Adrenal gland (tissue), 12 donors: ENCODE data around the gene MTMR12. TPM values are rescaled to one million over a fixed set of nuclear protein-coding genes. Genes with fewer than 3 reads are reported as not detected.

ENCODE experiments used
- DNase-seq, 7 donors: peaks; one replicate each; pipeline ENCODE4 v3.0.0-alpha.2; 2019 to 2020
- H3K27ac ChIP-seq, 5 donors: fragments of 200-600 bp; sonication (generic) in 4 of 5; 1 replicate in 3 of 5; 2 replicates in 2 of 5; pipeline versions ENCODE4 v1.5.1 to v1.8.0; 2016 to 2020; ENCODE audit warnings: mild to moderate bottlenecking in 1 of 5
- H3K27me3 ChIP-seq: fragments of 200-600 bp; 2 replicates; pipeline ENCODE4 v1.8.0; 2021
- H3K36me3 ChIP-seq, 2 donors: fragments of 200-600 bp; replicated peaks in 1 of 2; 1 replicate in 1 of 2; 2 replicates in 1 of 2; pipeline versions ENCODE4 v1.5.1 to v1.8.0; 2018 to 2022
- H3K4me1 ChIP-seq, 2 donors: fragments of 200-600 bp; replicated peaks in 1 of 2; 1 replicate in 1 of 2; 2 replicates in 1 of 2; pipeline versions ENCODE4 v1.5.1 to v1.8.0; 2018 to 2021
- H3K4me3 ChIP-seq, 4 donors: fragments of 200-600 bp; sonication (generic) in 3 of 4; one replicate each; pipeline ENCODE4 v1.5.1; 2016 to 2018
- H3K9me3 ChIP-seq, 3 donors: fragments of 200-600 bp; sonication (generic) in 1 of 3; replicated peaks in 1 of 3; 1 replicate in 2 of 3; 2 replicates in 1 of 3; pipeline versions ENCODE4 v1.5.1 to v1.8.0; 2016 to 2021
- POLR2A ChIP-seq, 2 donors: fragments of 450-650 bp; IDR thresholded peaks; one replicate each; pipeline ENCODE4 v1.6.1; 2017; ENCODE audit warnings: antibody characterized with exemption in 2 of 2, mild to moderate bottlenecking in 2 of 2, moderate library complexity in 1 of 2
- WGBS, 4 donors: extraction: QIAGEN DNeasy Blood & Tissue Kit in 2 of 4; methylation state at CpG; one replicate each; pipeline versions ENCODE4 v1.1.5 to v1.1.7; 2013 to 2017; 5-methylcytosine and 5-hydroxymethylcytosine counted together
- intact Hi-C, 2 donors: fragments of 100-400 bp; cut with DNase I; formaldehyde crosslinking; loops; one replicate each; pipeline versions ENCODE4 v1.14.1 to v1.15.0; 2022 to 2023
- polyA plus RNA-seq, 3 donors: library from polyadenylated mRNA; stranded (reverse); fragments of 200-250 nt in 2 of 3; fragments of 350-450 nt in 1 of 3; fragmentation: Illumina TruSeq in 1 of 3; extraction: RNeasy Lipid Tissue Mini Kit (QIAGEN cat#74804) in 1 of 3; gene quantifications; one replicate each; pipeline ENCODE4 v1.2.3, GENCODE V29; 2013 to 2014
- total RNA-seq, 9 donors: library from RNA; depleted of rRNA in 4 of 9; stranded (reverse); fragments of >200 nt in 4 of 9; fragments of 120-200 nt in 1 of 9; fragmentation: NEBNext Ultra II Directional in 1 of 9; extraction: Animal tissue kit (Norgen Biotek cat#: 25700) in 1 of 9; gene quantifications; one replicate each; pipeline versions ENCODE4 v1.1.0 to v1.2.4, GENCODE V29; 2013 to 2023
- TF ChIP-seq, protein P1 (sequence below), 6 experiments: fragments of 450-650 bp in 4 of 6; fragments of 200-600 bp in 2 of 6; sonication (generic) in 1 of 6; IDR thresholded peaks; 1 replicate in 5 of 6; 2 replicates in 1 of 6; pipeline versions ENCODE4 v1.5.1 to v1.8.0; 2016 to 2021; ENCODE audit warnings: antibody characterized with exemption in 6 of 6, mild to moderate bottlenecking in 2 of 6, moderate library complexity in 1 of 6
- donor health status: healthy with polysubstance abuse.
- donor health status: Bipolar disorder and iron deficiency.
- donor health status: DM: yes; HTN: yes; CAD: no.
- donor health status: DM: no; HTN: no; CAD: no.
- donor health status: DM: no; HTN: no; CAD: no.
- donor health status: DM: yes; HTN: yes; CAD: no.

MTMR12 gene
- total and polyA plus RNA-seq, 12 donors = 4.5 to 30.7 (median 22.9) TPM

GRCh38 chr5:32326216-32326772 is 13.6 kb upstream of the MTMR12 start:
- no peak for DNase-seq
- intact Hi-C loops = loop anchor here (5.0 to 10.0 kb wide), 2 partner anchors 51 to 94 kb away; no protein-coding TSS in a partner anchor
- Histone ChIP-seq H3K36me3 (no peaks in the 10 kb centered on the region), H3K9me3 (no peaks in the 10 kb centered on the region), H3K27ac (no peak overlapping the region), H3K4me3 (no peak overlapping the region), H3K27me3 (no peaks in the 10 kb centered on the region), H3K4me1 (peaks cover 0 to 4% of the 10 kb centered on the region in 2 donors)
- TF ChIP-seq POLR2A (IDR thresholded peaks at IDR 0.05) = no peak
- TF ChIP-seq, protein P1, sequence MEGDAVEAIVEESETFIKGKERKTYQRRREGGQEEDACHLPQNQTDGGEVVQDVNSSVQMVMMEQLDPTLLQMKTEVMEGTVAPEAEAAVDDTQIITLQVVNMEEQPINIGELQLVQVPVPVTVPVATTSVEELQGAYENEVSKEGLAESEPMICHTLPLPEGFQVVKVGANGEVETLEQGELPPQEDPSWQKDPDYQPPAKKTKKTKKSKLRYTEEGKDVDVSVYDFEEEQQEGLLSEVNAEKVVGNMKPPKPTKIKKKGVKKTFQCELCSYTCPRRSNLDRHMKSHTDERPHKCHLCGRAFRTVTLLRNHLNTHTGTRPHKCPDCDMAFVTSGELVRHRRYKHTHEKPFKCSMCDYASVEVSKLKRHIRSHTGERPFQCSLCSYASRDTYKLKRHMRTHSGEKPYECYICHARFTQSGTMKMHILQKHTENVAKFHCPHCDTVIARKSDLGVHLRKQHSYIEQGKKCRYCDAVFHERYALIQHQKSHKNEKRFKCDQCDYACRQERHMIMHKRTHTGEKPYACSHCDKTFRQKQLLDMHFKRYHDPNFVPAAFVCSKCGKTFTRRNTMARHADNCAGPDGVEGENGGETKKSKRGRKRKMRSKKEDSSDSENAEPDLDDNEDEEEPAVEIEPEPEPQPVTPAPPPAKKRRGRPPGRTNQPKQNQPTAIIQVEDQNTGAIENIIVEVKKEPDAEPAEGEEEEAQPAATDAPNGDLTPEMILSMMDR (IDR thresholded peaks at IDR 0.05) = no peak
- WGBS, 4 donors = 65 to 95% (median 90%) methylated on average over 3 of the region's 3 CpGs

GRCh38 chr5:32325616-32326015 is 12.9 kb upstream of the MTMR12 start:
- H3K4me1 ChIP-seq = peaks cover 0 to 4% of the 10 kb centered on the region in 2 donors
- 78 to 95% (median 91%) methylated on average over 3 to 4 of the region's 4 CpGs for WGBS, 4 donors
- no peak for TF ChIP-seq POLR2A (IDR thresholded peaks at IDR 0.05)
- TF ChIP-seq, protein P1 (IDR thresholded peaks at IDR 0.05) = no peak
- no peaks in the 10 kb centered on the region for H3K27me3 ChIP-seq
- DNase-seq = no peak
- H3K36me3 ChIP-seq = no peaks in the 10 kb centered on the region
- H3K27ac ChIP-seq = no peak overlapping the region
- H3K4me3 ChIP-seq = no peak overlapping the region
- no peaks in the 10 kb centered on the region for H3K9me3 ChIP-seq
- intact Hi-C loops = loop anchor here (5.0 to 10.0 kb wide), 2 partner anchors 51 to 93 kb away; no protein-coding TSS in a partner anchor

DNA sequence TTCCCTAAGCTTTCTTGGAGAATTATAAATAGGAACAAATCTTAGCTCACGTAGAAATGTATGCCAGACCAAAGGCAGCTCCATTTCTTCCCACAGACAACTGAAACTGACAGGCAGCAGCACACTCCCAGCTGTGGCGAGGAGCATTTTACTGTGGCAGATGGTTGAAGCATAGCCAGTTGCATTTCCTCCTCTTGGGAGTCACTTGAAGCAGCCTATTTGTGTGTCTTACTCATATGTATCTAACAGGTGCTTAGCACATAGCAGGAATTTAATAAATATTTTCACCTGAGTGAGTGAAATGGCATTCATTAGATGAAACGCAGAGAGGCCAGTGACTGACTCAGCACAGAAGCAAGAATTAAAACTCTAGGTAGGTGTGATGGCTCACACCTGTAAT is 12.3 kb upstream of the MTMR12 start:
- WGBS, 4 donors = 57 to 79% (median 71%) methylated on average over 3 of the region's 3 CpGs
- Histone ChIP-seq H3K4me1 (peaks cover 0 to 3% of the 10 kb centered on the region in 2 donors), H3K36me3 (no peaks in the 10 kb centered on the region), H3K27ac (no peak overlapping the region), H3K9me3 (no peaks in the 10 kb centered on the region), H3K27me3 (no peaks in the 10 kb centered on the region), H3K4me3 (no peak overlapping the region)
- intact Hi-C loops = loop anchor here (5.0 to 10.0 kb wide), 2 partner anchors 50 to 93 kb away; no protein-coding TSS in a partner anchor
- DNase-seq = no peak
- TF ChIP-seq POLR2A (IDR thresholded peaks at IDR 0.05) = no peak
- TF ChIP-seq, protein P1 (IDR thresholded peaks at IDR 0.05) = no peak

- Histone ChIP-seq H3K9me3 (no peaks in the 10 kb centered on the region), H3K36me3 (no peaks in the 10 kb centered on the region)
- intact Hi-C loops = loop anchor here in 1 of 2 donors (10.0 kb wide), 1 partner anchor 49 kb away; no protein-coding TSS in a partner anchor
These were observed 11.0 kb upstream of the MTMR12 start for GRCh38 chr5:32323741-32324140.

More at GRCh38 chr5:32323741-32324140, 11.0 kb upstream of the MTMR12 start:
- Histone ChIP-seq H3K4me3 (no peak overlapping the region), H3K4me1 (no peaks in the 10 kb centered on the region), H3K27ac (no peak overlapping the region), H3K27me3 (no peaks in the 10 kb centered on the region)
- TF ChIP-seq, protein P1 (IDR thresholded peaks at IDR 0.05) = no peak
- no peak for TF ChIP-seq POLR2A (IDR thresholded peaks at IDR 0.05)
- 76 to 88% (median 79%) methylated on average over 8 of the region's 8 CpGs for WGBS, 4 donors
- DNase-seq = no peak
